Uterus (tissue), 2 donors: ENCODE data around the gene NDE1.

Source experiments
- POLR2A ChIP-seq, 2 donors: fragments of 450-650 bp; IDR thresholded peaks; one replicate each; pipeline ENCODE4 v1.6.1; 2016; ENCODE audit warnings: antibody characterized with exemption in 2 of 2, mild to moderate bottlenecking in 1 of 2, moderate library complexity in 1 of 2
- TF ChIP-seq, protein P1 (sequence below), 4 experiments: fragments of 200-600 bp in 2 of 4; fragments of 450-650 bp in 2 of 4; sonication (generic) in 2 of 4; IDR thresholded peaks; one replicate each; pipeline ENCODE4 v1.5.1; 2016 to 2019; ENCODE audit warnings: antibody characterized with exemption in 4 of 4, mild to moderate bottlenecking in 2 of 4, moderate library complexity in 1 of 4

DNA sequence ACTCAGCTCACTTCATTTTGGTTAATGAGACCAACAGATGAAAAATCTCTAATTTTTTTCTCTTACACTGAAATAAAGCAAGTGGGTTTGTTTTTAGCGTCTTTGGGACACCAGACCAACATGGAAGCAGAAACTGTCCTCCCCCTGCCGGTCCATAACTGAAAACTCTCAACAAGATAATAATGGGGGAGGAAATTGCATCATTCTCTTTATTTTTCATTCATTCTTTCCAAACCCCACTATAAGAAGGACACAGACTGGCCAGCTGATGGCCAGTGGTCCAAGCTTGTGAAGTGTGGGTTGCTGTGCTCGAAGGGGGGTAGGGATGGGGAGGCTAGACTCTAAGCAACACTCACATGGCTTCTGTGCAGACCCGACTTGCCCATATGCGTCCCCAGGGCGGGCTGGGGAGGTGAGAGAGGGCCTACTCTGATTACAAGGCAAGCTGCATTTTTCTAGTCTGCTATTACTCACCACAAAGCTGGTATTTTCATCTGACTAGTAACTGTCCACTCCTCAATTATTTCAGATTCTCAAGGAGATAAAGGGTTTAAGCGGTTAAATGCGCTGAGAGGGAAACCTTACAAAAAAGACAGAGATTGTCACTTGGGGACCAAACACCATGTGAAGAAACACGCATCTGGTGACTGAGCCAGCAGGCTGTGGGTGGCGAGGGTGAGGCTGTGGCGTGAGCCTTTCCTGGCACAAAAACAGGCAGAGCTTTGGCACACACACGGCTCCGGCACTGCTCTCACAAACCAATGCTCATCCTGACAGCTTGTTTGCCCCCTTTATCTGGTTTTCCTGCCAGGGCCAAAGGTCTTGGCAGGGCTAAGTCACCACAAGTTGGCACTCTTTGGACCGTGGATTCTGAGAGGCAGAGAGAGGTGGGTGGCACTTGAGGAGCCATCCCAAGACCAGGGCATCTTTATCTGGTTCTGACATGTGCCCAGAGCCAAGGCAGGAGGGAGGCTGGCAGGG lies 45.3 kb upstream of the NDE1 start:
- TF ChIP-seq, protein P1, sequence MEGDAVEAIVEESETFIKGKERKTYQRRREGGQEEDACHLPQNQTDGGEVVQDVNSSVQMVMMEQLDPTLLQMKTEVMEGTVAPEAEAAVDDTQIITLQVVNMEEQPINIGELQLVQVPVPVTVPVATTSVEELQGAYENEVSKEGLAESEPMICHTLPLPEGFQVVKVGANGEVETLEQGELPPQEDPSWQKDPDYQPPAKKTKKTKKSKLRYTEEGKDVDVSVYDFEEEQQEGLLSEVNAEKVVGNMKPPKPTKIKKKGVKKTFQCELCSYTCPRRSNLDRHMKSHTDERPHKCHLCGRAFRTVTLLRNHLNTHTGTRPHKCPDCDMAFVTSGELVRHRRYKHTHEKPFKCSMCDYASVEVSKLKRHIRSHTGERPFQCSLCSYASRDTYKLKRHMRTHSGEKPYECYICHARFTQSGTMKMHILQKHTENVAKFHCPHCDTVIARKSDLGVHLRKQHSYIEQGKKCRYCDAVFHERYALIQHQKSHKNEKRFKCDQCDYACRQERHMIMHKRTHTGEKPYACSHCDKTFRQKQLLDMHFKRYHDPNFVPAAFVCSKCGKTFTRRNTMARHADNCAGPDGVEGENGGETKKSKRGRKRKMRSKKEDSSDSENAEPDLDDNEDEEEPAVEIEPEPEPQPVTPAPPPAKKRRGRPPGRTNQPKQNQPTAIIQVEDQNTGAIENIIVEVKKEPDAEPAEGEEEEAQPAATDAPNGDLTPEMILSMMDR (IDR thresholded peaks at IDR 0.05), result no peak
- TF ChIP-seq POLR2A (IDR thresholded peaks at IDR 0.05), result no peak
